SJCRH30 (cell line): ENCODE results near the gene SYT1. TPM values are rescaled to one million over a fixed set of nuclear protein-coding genes. Genes with fewer than 3 reads are reported as not detected.

Experiments
- DNase-seq, 2 experiments: peaks; one replicate each; pipeline ENCODE4 v3.0.0-alpha.2; 2015 to 2020
- H3K27ac ChIP-seq: fragments of 250-450 bp; sonication (Bioruptor Pico); 2 replicates; pipeline ENCODE4 v1.5.1; 2020; ENCODE audit warnings: mild to moderate bottlenecking, moderate library complexity
- H3K27me3 ChIP-seq: fragments of 250-450 bp; sonication (Bioruptor Pico); 2 replicates; pipeline ENCODE4 v1.5.1; 2020; ENCODE audit warnings: mild to moderate bottlenecking, moderate library complexity
- H3K36me3 ChIP-seq: fragments of 250-450 bp; sonication (Bioruptor Pico); 2 replicates; pipeline ENCODE4 v1.5.1; 2020; ENCODE audit warnings: mild to moderate bottlenecking, moderate library complexity
- H3K4me1 ChIP-seq: fragments of 250-450 bp; sonication (Bioruptor Pico); 2 replicates; pipeline ENCODE4 v1.5.1; 2020; ENCODE audit warnings: mild to moderate bottlenecking, moderate library complexity
- H3K4me3 ChIP-seq: fragments of 250-450 bp; sonication (Bioruptor Pico); 2 replicates; pipeline ENCODE4 v1.5.1; 2020; ENCODE audit warnings: mild to moderate bottlenecking, moderate library complexity
- H3K9me3 ChIP-seq: fragments of 250-450 bp; sonication (Bioruptor Pico); replicated peaks from 2 replicates; pipeline ENCODE4 v1.5.1; 2020; ENCODE audit warnings: mild to moderate bottlenecking, moderate library complexity
- total RNA-seq: library from RNA; depleted of rRNA; stranded (reverse); fragments of >200 nt; shearing (Covaris generic); gene quantifications from 2 replicates; pipeline ENCODE4 v1.2.3, GENCODE V29; 2014

Gene SYT1
- total RNA-seq, 1 experiment from 2014 or later: 6.8 TPM

- Histone ChIP-seq H3K36me3 (no peaks in the 10 kb centered on the region), H3K27me3 (no peaks in the 10 kb centered on the region), H3K4me1 (no peaks in the 10 kb centered on the region), H3K9me3 (no peaks in the 10 kb centered on the region), H3K27ac (no peak overlapping the region), H3K4me3 (no peak overlapping the region)
- no peak for DNase-seq
These were observed 386.6 kb downstream of the SYT1 start for GRCh38 chr12:79250960-79251755.

- H3K27me3 ChIP-seq: no peaks in the 10 kb centered on the region
- H3K9me3 ChIP-seq: no peaks in the 10 kb centered on the region
- H3K27ac ChIP-seq: no peak overlapping the region
- no peak overlapping the region for H3K4me3 ChIP-seq
- no peaks in the 10 kb centered on the region for H3K4me1 ChIP-seq
- no peaks in the 10 kb centered on the region for H3K36me3 ChIP-seq
- DNase-seq: peak in 1 of 2 experiments; percentile 1
These were observed 387.9 kb downstream of the SYT1 start for GRCh38 chr12:79252358-79253075.

DNA sequence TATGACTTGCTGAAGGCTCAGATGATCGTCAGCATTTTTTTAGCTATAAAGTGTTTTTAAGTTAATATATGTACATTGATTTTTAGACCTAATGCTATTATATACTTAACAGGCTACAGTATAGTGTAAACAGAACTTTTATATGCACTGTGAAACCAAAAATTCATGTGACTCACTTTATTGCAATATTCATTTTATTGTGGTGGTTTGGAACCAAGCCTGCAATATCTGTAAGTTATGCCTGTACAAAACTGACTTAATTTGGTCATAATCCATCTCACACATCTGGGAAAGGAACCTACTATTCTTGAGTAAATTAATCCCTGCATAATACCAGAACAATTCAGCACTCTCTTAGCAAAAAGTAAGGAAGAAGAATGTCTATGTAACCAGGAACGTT is 390.7 kb downstream of the SYT1 start:
- Histone ChIP-seq H3K27ac (no peak overlapping the region), H3K4me3 (no peak overlapping the region), H3K4me1 (no peaks in the 10 kb centered on the region), H3K27me3 (no peaks in the 10 kb centered on the region), H3K36me3 (no peaks in the 10 kb centered on the region), H3K9me3 (no peaks in the 10 kb centered on the region)
- no peak for DNase-seq

- H3K27ac ChIP-seq: no peak overlapping the region
- H3K4me1 ChIP-seq: no peaks in the 10 kb centered on the region
- H3K27me3 ChIP-seq: no peaks in the 10 kb centered on the region
- H3K9me3 ChIP-seq: no peaks in the 10 kb centered on the region
- no peak overlapping the region for H3K4me3 ChIP-seq
- H3K36me3 ChIP-seq: no peaks in the 10 kb centered on the region
- no peak for DNase-seq
These were observed 396.3 kb downstream of the SYT1 start for GRCh38 chr12:79260923-79261322.

- DNase-seq: no peak
- no peaks in the 10 kb centered on the region for H3K4me1 ChIP-seq
- H3K27me3 ChIP-seq: no peaks in the 10 kb centered on the region
- no peaks in the 10 kb centered on the region for H3K36me3 ChIP-seq
- H3K9me3 ChIP-seq: no peaks in the 10 kb centered on the region
- no peak overlapping the region for H3K27ac ChIP-seq
- no peak overlapping the region for H3K4me3 ChIP-seq
These were observed 398.4 kb downstream of the SYT1 start for GRCh38 chr12:79262938-79263337.

DNA sequence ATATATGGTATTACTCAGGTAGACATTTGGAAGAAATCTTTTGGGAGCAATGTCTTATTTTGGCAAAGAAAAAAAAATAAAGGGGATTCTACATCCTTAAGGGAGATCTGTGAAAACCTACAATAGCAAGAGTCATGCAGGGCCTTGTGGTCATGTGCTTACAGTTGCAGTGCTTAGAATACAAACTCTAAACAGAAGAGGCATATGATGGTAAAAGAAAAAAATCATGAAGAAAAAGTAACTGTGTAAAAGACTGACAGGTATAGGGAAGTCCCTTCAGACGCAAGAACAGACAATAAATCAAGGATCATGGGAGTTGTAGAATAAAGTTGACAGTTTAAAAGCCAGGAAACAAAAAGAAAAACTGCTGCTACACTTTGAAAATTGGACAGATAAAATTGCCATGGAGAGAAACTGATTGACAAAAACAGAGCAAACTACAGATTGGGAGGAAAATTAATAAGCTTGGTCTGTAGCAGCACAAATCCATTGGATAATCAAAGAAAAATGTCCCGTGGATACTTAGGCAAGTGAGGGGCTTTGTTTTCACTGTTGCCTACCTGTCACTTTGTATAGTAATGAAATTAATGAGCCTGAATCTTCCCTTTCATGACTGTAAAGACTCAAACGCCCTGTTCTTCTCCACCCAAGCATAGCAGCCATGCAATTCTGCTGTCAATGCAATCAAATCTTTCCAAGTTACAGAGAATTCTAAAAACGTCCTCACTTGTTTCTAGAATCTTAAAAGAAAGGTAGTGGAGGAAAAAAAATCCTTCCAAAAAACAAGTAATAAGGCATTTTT is 402.0 kb downstream of the SYT1 start:
- H3K4me3 ChIP-seq: no peak overlapping the region
- H3K4me1 ChIP-seq: no peaks in the 10 kb centered on the region
- H3K27me3 ChIP-seq: no peaks in the 10 kb centered on the region
- H3K36me3 ChIP-seq: no peaks in the 10 kb centered on the region
- DNase-seq: no peak
- H3K9me3 ChIP-seq: no peaks in the 10 kb centered on the region
- H3K27ac ChIP-seq: no peak overlapping the region

DNA sequence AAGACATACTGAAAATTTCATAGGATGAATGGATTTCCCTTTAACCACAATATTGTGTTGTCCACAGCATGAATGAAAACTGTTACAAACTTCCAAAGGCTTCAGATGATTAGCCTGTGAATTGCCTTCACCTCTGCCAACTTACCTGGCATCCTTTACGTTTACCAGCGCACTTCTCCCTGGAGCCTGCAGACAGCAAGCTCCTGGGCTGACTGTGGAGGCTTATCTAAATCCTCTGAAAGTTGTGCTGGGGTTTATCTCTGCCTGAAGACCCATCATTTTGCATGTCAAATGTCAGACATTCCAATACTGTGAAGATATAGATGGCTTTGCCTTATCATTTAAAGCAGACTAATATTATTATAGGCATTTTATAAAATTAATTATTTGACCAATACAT is 403.0 kb downstream of the SYT1 start:
- no peak overlapping the region for H3K4me3 ChIP-seq
- H3K27me3 ChIP-seq: no peaks in the 10 kb centered on the region
- no peaks in the 10 kb centered on the region for H3K36me3 ChIP-seq
- DNase-seq: no peak
- H3K9me3 ChIP-seq: no peaks in the 10 kb centered on the region
- no peaks in the 10 kb centered on the region for H3K4me1 ChIP-seq
- H3K27ac ChIP-seq: no peak overlapping the region

GRCh38 chr12:79274501-79275064 is 410.0 kb downstream of the SYT1 start:
- Histone ChIP-seq H3K27ac (no peak overlapping the region), H3K4me1 (no peaks in the 10 kb centered on the region), H3K9me3 (no peaks in the 10 kb centered on the region), H3K36me3 (no peaks in the 10 kb centered on the region), H3K27me3 (no peaks in the 10 kb centered on the region), H3K4me3 (no peak overlapping the region)
- peak; percentile 9 to 24 for DNase-seq

- no peak overlapping the region for H3K27ac ChIP-seq
- H3K9me3 ChIP-seq: no peaks in the 10 kb centered on the region
- no peak overlapping the region for H3K4me3 ChIP-seq
- H3K36me3 ChIP-seq: no peaks in the 10 kb centered on the region
- no peaks in the 10 kb centered on the region for H3K4me1 ChIP-seq
- H3K27me3 ChIP-seq: no peaks in the 10 kb centered on the region
- DNase-seq: no peak
These were observed 411.1 kb downstream of the SYT1 start for GRCh38 chr12:79275631-79276030.

- no peaks in the 10 kb centered on the region for H3K9me3 ChIP-seq
- H3K4me3 ChIP-seq: no peak overlapping the region
- no peaks in the 10 kb centered on the region for H3K36me3 ChIP-seq
- no peak overlapping the region for H3K27ac ChIP-seq
- no peak for DNase-seq
- no peaks in the 10 kb centered on the region for H3K4me1 ChIP-seq
- no peaks in the 10 kb centered on the region for H3K27me3 ChIP-seq
These were observed 418.8 kb downstream of the SYT1 start for GRCh38 chr12:79283364-79283763.

- Histone ChIP-seq H3K27ac (no peak overlapping the region), H3K9me3 (no peaks in the 10 kb centered on the region), H3K4me3 (no peak overlapping the region), H3K36me3 (no peaks in the 10 kb centered on the region), H3K4me1 (no peaks in the 10 kb centered on the region), H3K27me3 (no peaks in the 10 kb centered on the region)
- no peak for DNase-seq
These were observed 424.3 kb downstream of the SYT1 start for GRCh38 chr12:79288911-79289310.

GRCh38 chr12:79291711-79292110 is 427.1 kb downstream of the SYT1 start:
- H3K27me3 ChIP-seq: no peaks in the 10 kb centered on the region
- no peaks in the 10 kb centered on the region for H3K9me3 ChIP-seq
- H3K4me1 ChIP-seq: no peaks in the 10 kb centered on the region
- H3K36me3 ChIP-seq: no peaks in the 10 kb centered on the region
- no peak overlapping the region for H3K4me3 ChIP-seq
- no peak for DNase-seq
- no peak overlapping the region for H3K27ac ChIP-seq

DNA sequence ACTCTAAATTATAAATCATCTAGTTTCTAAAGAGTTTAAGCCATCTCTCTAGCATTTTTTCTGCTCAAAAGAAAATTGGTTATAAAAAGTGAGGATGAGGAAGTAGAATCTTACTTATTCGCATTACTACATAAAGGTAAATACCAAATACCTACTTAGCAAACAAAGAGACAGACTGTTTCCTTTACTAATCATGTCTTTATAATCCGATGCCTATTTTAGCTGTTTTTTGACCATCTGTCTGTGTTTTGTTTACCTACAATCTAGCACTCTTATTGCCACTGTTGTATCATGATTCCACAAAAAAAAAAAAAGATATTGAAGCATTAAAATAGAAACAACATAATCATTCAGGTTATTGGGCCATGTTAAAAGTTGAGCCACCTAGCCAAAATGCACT is 430.0 kb downstream of the SYT1 start:
- DNase-seq: no peak
- H3K27ac ChIP-seq: no peak overlapping the region

GRCh38 chr12:79295572-79295971 is 431.0 kb downstream of the SYT1 start:
- Histone ChIP-seq H3K4me1 (peaks cover 22% of the 10 kb centered on the region), H3K4me3 (no peak overlapping the region), H3K27me3 (no peaks in the 10 kb centered on the region), H3K9me3 (no peaks in the 10 kb centered on the region), H3K27ac (no peak overlapping the region), H3K36me3 (no peaks in the 10 kb centered on the region)
- DNase-seq: no peak

More for the DNA sequence above, 430.0 kb downstream of the SYT1 start:
- no peak overlapping the region for H3K4me3 ChIP-seq
- no peaks in the 10 kb centered on the region for H3K9me3 ChIP-seq
- peaks cover 18% of the 10 kb centered on the region for H3K4me1 ChIP-seq
- no peaks in the 10 kb centered on the region for H3K27me3 ChIP-seq
- no peaks in the 10 kb centered on the region for H3K36me3 ChIP-seq

- no peaks in the 10 kb centered on the region for H3K9me3 ChIP-seq
- no peak for DNase-seq
- H3K4me1 ChIP-seq: peaks cover 22% of the 10 kb centered on the region
- H3K27me3 ChIP-seq: no peaks in the 10 kb centered on the region
- H3K27ac ChIP-seq: no peak overlapping the region
- no peaks in the 10 kb centered on the region for H3K36me3 ChIP-seq
- no peak overlapping the region for H3K4me3 ChIP-seq
These were observed 431.6 kb downstream of the SYT1 start for GRCh38 chr12:79296133-79296532.
